ENCODE measurements around the gene ARFIP1.

GRCh38 chr4:152944666-152945320, 165.0 kb downstream of the ARFIP1 start:
- TF ChIP-seq EZH2 (IDR thresholded peaks at IDR 0.05; ENCODE audit: borderline replicate concordance, insufficient read depth, low read depth, low read length, poor library complexity, severe bottlenecking) (no peak), CTCF (IDR thresholded peaks at IDR 0.05) (no peak)
